Vagina (tissue), 2 donors: Measurements from ENCODE around the gene PLAAT5. TPM values are rescaled to one million over a fixed set of nuclear protein-coding genes. Genes with fewer than 3 reads are reported as not detected.

Source experiments
- DNase-seq, 2 donors: peaks; one replicate each; pipeline ENCODE4 v3.0.0-alpha.2; 2017; ENCODE audit errors: extremely low spot score in 2 of 2
- H3K27ac ChIP-seq: fragments of 200-600 bp; sonication (generic); one replicate; pipeline ENCODE4 v1.5.1; 2019
- H3K27me3 ChIP-seq: fragments of 200-600 bp; sonication (generic); one replicate; pipeline ENCODE4 v1.5.1; 2019
- H3K36me3 ChIP-seq, 2 donors: fragments of 200-600 bp; sonication (generic); one replicate each; pipeline ENCODE4 v1.5.1; 2017 to 2019
- H3K4me1 ChIP-seq: fragments of 200-600 bp; sonication (generic); one replicate; pipeline ENCODE4 v1.5.1; 2019
- H3K4me3 ChIP-seq, 2 donors: fragments of 200-600 bp; sonication (generic); 1 replicate in 1 of 2; 2 replicates in 1 of 2; pipeline ENCODE4 v1.5.1; 2016 to 2019
- H3K9me3 ChIP-seq: fragments of 200-600 bp; sonication (generic); one replicate; pipeline ENCODE4 v1.5.1; 2019
- CTCF ChIP-seq, 3 experiments: fragments of 450-650 bp in 2 of 3; fragments of 200-600 bp in 1 of 3; sonication (generic) in 1 of 3; IDR thresholded peaks; one replicate each; pipeline ENCODE4 v1.5.1; 2017 to 2019; ENCODE audit warnings: antibody characterized with exemption in 3 of 3, mild to moderate bottlenecking in 2 of 3, moderate library complexity in 2 of 3
- POLR2A ChIP-seq, 2 donors: fragments of 450-650 bp; IDR thresholded peaks; one replicate each; pipeline ENCODE4 v1.6.1; 2017; ENCODE audit warnings: antibody characterized with exemption in 2 of 2, mild to moderate bottlenecking in 2 of 2, moderate library complexity in 2 of 2
- POLR2AphosphoS5 ChIP-seq, 2 donors: sonication (generic); formaldehyde crosslinking; IDR thresholded peaks; one replicate each; pipeline ENCODE4 v1.9.0; 2017; ENCODE audit warnings: antibody characterized with exemption in 2 of 2, mild to moderate bottlenecking in 2 of 2, low read depth in 1 of 2; ENCODE audit not compliant: insufficient read depth in 1 of 2
- intact Hi-C: fragments of 100-400 bp; cut with DNase I; formaldehyde crosslinking; loops from one replicate; pipeline ENCODE4 v1.15.1; 2023
- total RNA-seq: library from RNA; depleted of rRNA; stranded (reverse); fragments of >200 nt; gene quantifications from one replicate; pipeline ENCODE4 v1.2.3, GENCODE V29; 2016

PLAAT5 gene
- total RNA-seq, 1 donor from 2014 or later, result 0.74 TPM

DNA sequence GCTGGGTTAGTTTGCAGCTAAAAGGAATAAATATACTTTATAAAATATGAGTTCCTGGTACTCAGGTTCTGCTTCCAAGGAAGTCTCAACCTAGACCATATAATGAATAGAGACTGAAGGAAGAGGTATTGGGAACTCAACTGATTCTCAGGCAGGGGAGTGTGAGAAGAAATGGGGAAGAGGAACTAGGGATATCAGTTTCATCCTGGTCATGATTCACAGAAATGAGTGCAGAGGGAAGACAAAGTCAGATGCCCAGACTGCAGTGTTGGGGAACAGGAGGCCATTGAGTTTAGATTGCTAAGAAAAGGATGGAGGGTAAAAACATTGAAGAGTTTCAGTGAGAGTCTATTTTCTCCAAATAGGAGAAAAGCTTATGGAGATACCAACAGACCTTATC is 28.8 kb downstream of the PLAAT5 start:
- intact Hi-C loops, result no loop called here
- Histone ChIP-seq H3K27me3 (no peaks in the 10 kb centered on the region), H3K4me3 (no peak overlapping the region), H3K27ac (no peak overlapping the region), H3K4me1 (no peaks in the 10 kb centered on the region), H3K36me3 (no peaks in the 10 kb centered on the region), H3K9me3 (no peaks in the 10 kb centered on the region)
- no peak for DNase-seq
- no peak for TF ChIP-seq POLR2AphosphoS5 (IDR thresholded peaks at IDR 0.05; ENCODE audit: insufficient read depth in 1 of 2, low read depth in 1 of 2)
- no peak for TF ChIP-seq CTCF (IDR thresholded peaks at IDR 0.05)
- TF ChIP-seq POLR2A (IDR thresholded peaks at IDR 0.05), result no peak

DNA sequence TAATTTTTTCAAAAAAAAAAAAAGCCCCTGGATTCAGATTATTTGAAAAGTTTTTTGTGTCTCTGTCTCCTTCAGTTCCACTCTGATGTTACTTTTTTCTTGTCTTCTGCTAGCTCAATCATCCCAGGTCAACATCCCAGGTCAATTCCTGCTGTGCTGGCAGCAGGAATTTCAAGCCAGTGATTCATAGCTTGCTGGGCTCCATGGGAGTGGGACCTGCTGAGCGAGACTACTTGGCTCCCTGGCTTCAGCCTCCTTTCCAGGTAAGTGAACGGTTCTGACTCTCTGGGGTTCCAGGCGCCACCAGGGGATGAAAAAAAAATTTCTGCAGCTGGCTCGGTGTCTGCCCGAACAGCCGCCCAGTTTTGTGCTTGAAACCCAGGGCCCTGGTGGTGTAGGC is 31.4 kb downstream of the PLAAT5 start:
- Histone ChIP-seq H3K36me3 (no peaks in the 10 kb centered on the region), H3K27ac (no peak overlapping the region), H3K4me3 (no peak overlapping the region), H3K27me3 (no peaks in the 10 kb centered on the region), H3K4me1 (no peaks in the 10 kb centered on the region), H3K9me3 (no peaks in the 10 kb centered on the region)
- no peak for DNase-seq
- intact Hi-C loops, result no loop called here
- TF ChIP-seq POLR2AphosphoS5 (IDR thresholded peaks at IDR 0.05; ENCODE audit: insufficient read depth in 1 of 2, low read depth in 1 of 2) (no peak), CTCF (IDR thresholded peaks at IDR 0.05) (no peak), POLR2A (IDR thresholded peaks at IDR 0.05) (no peak)

DNA sequence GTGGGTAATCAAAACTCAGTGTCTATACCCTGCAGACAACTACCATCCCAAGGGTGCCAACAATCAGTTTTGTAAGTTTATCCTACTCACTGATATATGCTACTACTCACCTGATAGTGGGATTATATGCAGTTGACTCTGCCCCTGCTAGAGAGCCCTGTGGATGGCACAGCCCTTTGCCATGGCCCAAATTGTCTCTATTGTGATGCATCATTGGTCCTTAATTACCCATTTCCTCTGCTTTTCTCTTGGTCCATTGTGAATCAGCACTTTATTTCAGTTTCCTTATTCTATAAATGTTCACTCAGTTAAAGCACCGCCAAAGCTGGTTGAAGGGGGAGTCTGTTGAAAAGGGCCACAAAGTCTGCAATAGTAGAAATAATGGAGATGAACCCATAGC is 42.3 kb downstream of the PLAAT5 start:
- no peak for DNase-seq
- Histone ChIP-seq H3K4me1 (no peaks in the 10 kb centered on the region), H3K4me3 (no peak overlapping the region), H3K36me3 (no peaks in the 10 kb centered on the region), H3K9me3 (no peaks in the 10 kb centered on the region), H3K27me3 (no peaks in the 10 kb centered on the region), H3K27ac (no peak overlapping the region)
- intact Hi-C loops, result no loop called here
- TF ChIP-seq POLR2AphosphoS5 (IDR thresholded peaks at IDR 0.05; ENCODE audit: insufficient read depth in 1 of 2, low read depth in 1 of 2) (no peak), CTCF (IDR thresholded peaks at IDR 0.05) (no peak)

GRCh38 chr11:63445720-63446119 is 45.2 kb downstream of the PLAAT5 start:
- TF ChIP-seq POLR2A (IDR thresholded peaks at IDR 0.05), result no peak
- no peak for TF ChIP-seq POLR2AphosphoS5 (IDR thresholded peaks at IDR 0.05; ENCODE audit: insufficient read depth in 1 of 2, low read depth in 1 of 2)
- TF ChIP-seq CTCF (IDR thresholded peaks at IDR 0.05), result no peak
- H3K4me1 ChIP-seq, result no peaks in the 10 kb centered on the region
- no peak for DNase-seq
- no peaks in the 10 kb centered on the region for H3K36me3 ChIP-seq
- H3K9me3 ChIP-seq, result no peaks in the 10 kb centered on the region
- intact Hi-C loops, result no loop called here
- no peaks in the 10 kb centered on the region for H3K27me3 ChIP-seq
- no peak overlapping the region for H3K27ac ChIP-seq
- H3K4me3 ChIP-seq, result no peak overlapping the region

- no peaks in the 10 kb centered on the region for H3K27me3 ChIP-seq
- TF ChIP-seq POLR2A (IDR thresholded peaks at IDR 0.05), result no peak
- TF ChIP-seq CTCF (IDR thresholded peaks at IDR 0.05), result no peak
- no peak for TF ChIP-seq POLR2AphosphoS5 (IDR thresholded peaks at IDR 0.05; ENCODE audit: insufficient read depth in 1 of 2, low read depth in 1 of 2)
- intact Hi-C loops, result no loop called here
- no peaks in the 10 kb centered on the region for H3K4me1 ChIP-seq
- no peak overlapping the region for H3K27ac ChIP-seq
- no peaks in the 10 kb centered on the region for H3K9me3 ChIP-seq
- no peak for DNase-seq
- no peak overlapping the region for H3K4me3 ChIP-seq
- H3K36me3 ChIP-seq, result no peaks in the 10 kb centered on the region
These were observed 45.8 kb downstream of the PLAAT5 start for GRCh38 chr11:63445118-63445517.
